ENCODE measurements around the gene COBLL1.
"Not testable (repeated sequence)": the region's sequence is repeated elsewhere in the genome, so short reads cannot be mapped to it uniquely, and the experiment has no call there.

Gene COBLL1

GRCh38 chr2:164739966-164740365 is 101.7 kb downstream of the COBLL1 start:
- DNase-seq = no peak
- in situ Hi-C loops (cut with MboI; ENCODE audit: low pct_unique_long_range_greater_than_20kb, low sequenced_read_pairs) = no loop called here

GRCh38 chr2:164737612-164738081 is 104.0 kb downstream of the COBLL1 start:
- DNase-seq = peak; percentile 63
- in situ Hi-C loops (cut with MboI; ENCODE audit: low pct_unique_long_range_greater_than_20kb, low sequenced_read_pairs) = no loop called here

- DNase-seq = no peak
- in situ Hi-C loops (cut with MboI; ENCODE audit: low pct_unique_long_range_greater_than_20kb, low sequenced_read_pairs) = no loop called here
These were observed 106.2 kb downstream of the COBLL1 start for GRCh38 chr2:164735309-164735919.

GRCh38 chr2:164734196-164734595 is 107.4 kb downstream of the COBLL1 start:
- DNase-seq = no peak
- in situ Hi-C loops (cut with MboI; ENCODE audit: low pct_unique_long_range_greater_than_20kb, low sequenced_read_pairs) = no loop called here

- no peak for DNase-seq
- in situ Hi-C loops (cut with MboI; ENCODE audit: low pct_unique_long_range_greater_than_20kb, low sequenced_read_pairs) = no loop called here
These were observed 116.1 kb downstream of the COBLL1 start for GRCh38 chr2:164725542-164725941.

- in situ Hi-C loops (cut with MboI; ENCODE audit: low pct_unique_long_range_greater_than_20kb, low sequenced_read_pairs) = no loop called here
These were observed 118.8 kb downstream of the COBLL1 start for GRCh38 chr2:164722616-164723338.

GRCh38 chr2:164721430-164721829 is 120.2 kb downstream of the COBLL1 start:
- in situ Hi-C loops (cut with MboI; ENCODE audit: low pct_unique_long_range_greater_than_20kb, low sequenced_read_pairs) = no loop called here
- no peak for DNase-seq

More at GRCh38 chr2:164722616-164723338, 118.8 kb downstream of the COBLL1 start:
- no peak for DNase-seq

GRCh38 chr2:164719996-164720941 is 121.4 kb downstream of the COBLL1 start:
- in situ Hi-C loops (cut with MboI; ENCODE audit: low pct_unique_long_range_greater_than_20kb, low sequenced_read_pairs) = no loop called here
- DNase-seq = no peak

- DNase-seq = peak; percentile 47
- in situ Hi-C loops (cut with MboI; ENCODE audit: low pct_unique_long_range_greater_than_20kb, low sequenced_read_pairs) = no loop called here
These were observed 124.4 kb downstream of the COBLL1 start for GRCh38 chr2:164717000-164717803.

GRCh38 chr2:164714471-164714870 is 127.2 kb downstream of the COBLL1 start:
- in situ Hi-C loops (cut with MboI; ENCODE audit: low pct_unique_long_range_greater_than_20kb, low sequenced_read_pairs) = no loop called here
- DNase-seq = no peak

GRCh38 chr2:164711766-164712138 is 129.9 kb downstream of the COBLL1 start:
- DNase-seq = no peak
- in situ Hi-C loops (cut with MboI; ENCODE audit: low pct_unique_long_range_greater_than_20kb, low sequenced_read_pairs) = no loop called here

GRCh38 chr2:164710837-164711765 is 130.5 kb downstream of the COBLL1 start:
- in situ Hi-C loops (cut with MboI; ENCODE audit: low pct_unique_long_range_greater_than_20kb, low sequenced_read_pairs) = no loop called here
- DNase-seq = no peak

- in situ Hi-C loops (cut with MboI; ENCODE audit: low pct_unique_long_range_greater_than_20kb, low sequenced_read_pairs); DNase-seq: not testable (repeated sequence)
These were observed 131.3 kb downstream of the COBLL1 start for GRCh38 chr2:164710252-164710836.

- in situ Hi-C loops (cut with MboI; ENCODE audit: low pct_unique_long_range_greater_than_20kb, low sequenced_read_pairs) = no loop called here
- DNase-seq = no peak
These were observed 135.1 kb downstream of the COBLL1 start for GRCh38 chr2:164706522-164706921.

GRCh38 chr2:164705412-164706167 is 136.0 kb downstream of the COBLL1 start:
- no peak for DNase-seq
- in situ Hi-C loops (cut with MboI; ENCODE audit: low pct_unique_long_range_greater_than_20kb, low sequenced_read_pairs) = no loop called here

GRCh38 chr2:164703915-164704706 is 137.5 kb downstream of the COBLL1 start:
- no peak for DNase-seq
- in situ Hi-C loops (cut with MboI; ENCODE audit: low pct_unique_long_range_greater_than_20kb, low sequenced_read_pairs) = no loop called here

Data from KBM-7 (cell line).